Endodermal cell (in vitro differentiated cells): Measurements from ENCODE around the gene MBP. TPM values are rescaled to one million over a fixed set of nuclear protein-coding genes. Genes with fewer than 3 reads are reported as not detected.

Source experiments
- DNase-seq: peaks from one replicate; pipeline ENCODE4 v3.0.0-alpha.2; 2017
- H3K27ac ChIP-seq: 2 replicates; pipeline ENCODE4 v1.5.1; 2013; ENCODE audit warnings: mild to moderate bottlenecking, low read depth, low read length, moderate library complexity
- H3K27me3 ChIP-seq: 2 replicates; pipeline ENCODE4 v1.6.1; 2013; ENCODE audit warnings: mild to moderate bottlenecking, low read length, moderate library complexity; ENCODE audit not compliant: insufficient read depth, control insufficient read depth, poor library complexity, severe bottlenecking
- H3K36me3 ChIP-seq: 2 replicates; pipeline ENCODE4 v1.7.0; 2013; ENCODE audit warnings: mild to moderate bottlenecking, low read length, moderate library complexity; ENCODE audit not compliant: control insufficient read depth, insufficient read depth
- H3K4me1 ChIP-seq: one replicate; pipeline ENCODE4 v1.7.0; 2013; ENCODE audit warnings: low read length; ENCODE audit not compliant: control insufficient read depth, insufficient read depth
- H3K4me3 ChIP-seq: 2 replicates; pipeline ENCODE4 v1.5.1; 2013; ENCODE audit warnings: mild to moderate bottlenecking, low read length, moderate library complexity
- H3K9ac ChIP-seq: 2 replicates; pipeline ENCODE4 v1.6.1; 2013; ENCODE audit warnings: mild to moderate bottlenecking, low read length, moderate library complexity; ENCODE audit not compliant: poor library complexity, severe bottlenecking; ENCODE audit errors: extremely low read depth
- H3K9me3 ChIP-seq: 2 replicates; pipeline ENCODE4 v1.6.1; 2013; ENCODE audit warnings: mild to moderate bottlenecking, low read length, moderate library complexity; ENCODE audit not compliant: control insufficient read depth
- H3K27ac Mint-ChIP-seq: 2 replicates; pipeline ENCODE4 v1.8.0; 2020; ENCODE audit warnings: mixed read lengths
- H3K27me3 Mint-ChIP-seq: 2 replicates; pipeline ENCODE4 v1.8.0; 2021; ENCODE audit warnings: mild to moderate bottlenecking, mixed read lengths; ENCODE audit not compliant: insufficient read depth
- H3K36me3 Mint-ChIP-seq: 2 replicates; pipeline ENCODE4 v1.8.0; 2020; ENCODE audit warnings: low read depth, mixed read lengths
- H3K4me1 Mint-ChIP-seq: 2 replicates; pipeline ENCODE4 v1.8.0; 2020; ENCODE audit warnings: mixed read lengths
- H3K4me3 Mint-ChIP-seq: 2 replicates; pipeline ENCODE4 v1.8.0; 2020; ENCODE audit warnings: mild to moderate bottlenecking, moderate library complexity, mixed read lengths
- H3K9me3 Mint-ChIP-seq: 2 replicates; pipeline ENCODE4 v1.8.0; 2020; ENCODE audit warnings: mild to moderate bottlenecking, mixed read lengths
- CTCF ChIP-seq: fragments of 200-600 bp; sonication (generic); conservative IDR thresholded peaks from 2 replicates; pipeline ENCODE4 v1.5.0; 2021; ENCODE audit warnings: antibody characterized with exemption, mild to moderate bottlenecking
- WGBS, 2 experiments: methylation state at CpG; one replicate each; pipeline versions ENCODE4 v1.1.5 to v1.1.7; 2013; ENCODE audit warnings: missing lambda C conversion rate in 2 of 2, mixed read lengths in 1 of 2; ENCODE audit not compliant: insufficient coverage in 1 of 2, insufficient read length in 1 of 2; 5-methylcytosine and 5-hydroxymethylcytosine counted together
- total RNA-seq, 2 donors: library from RNA; stranded (reverse); fragmentation: NEBNext Ultra II Directional in 1 of 2; extraction: Animal tissue kit (Norgen Biotek cat#: 25700) in 1 of 2; gene quantifications; 2 replicates in 1 of 2; 3 replicates in 1 of 2; pipeline ENCODE4 v1.2.1, GENCODE V29; 2021

The MBP gene
- total RNA-seq, 2 donors from 2014 or later, result 16.3 to 19.0 TPM

- Mint-ChIP-seq H3K4me1 (peaks cover 18% of the 10 kb centered on the region), H3K27me3 (peaks cover 48% of the 10 kb centered on the region), H3K36me3 (peaks cover 2% of the 10 kb centered on the region), H3K9me3 (no peaks in the 10 kb centered on the region), H3K27ac (no peak overlapping the region), H3K4me3 (peak overlapping the region; percentile 74)
- Histone ChIP-seq H3K4me3 (no peak overlapping the region), H3K27ac (no peak overlapping the region), H3K36me3 (no peaks in the 10 kb centered on the region), H3K4me1 (no peaks in the 10 kb centered on the region), H3K27me3 (peaks cover 44% of the 10 kb centered on the region), H3K9ac (no peak overlapping the region), H3K9me3 (no peaks in the 10 kb centered on the region)
- WGBS, 2 experiments, result 57 to 73% methylated on average over 9 to 12 of the region's 12 CpGs
- TF ChIP-seq CTCF, result peak; percentile 42
- peak; percentile 66 for DNase-seq
Measured at GRCh38 chr18:77133835-77134496, 1.4 kb upstream of the MBP start.

- Mint-ChIP-seq H3K4me1 (peaks cover 18% of the 10 kb centered on the region), H3K27me3 (peaks cover 48% of the 10 kb centered on the region), H3K27ac (no peak overlapping the region), H3K4me3 (peak overlapping the region; percentile 74), H3K36me3 (peaks cover 2% of the 10 kb centered on the region), H3K9me3 (no peaks in the 10 kb centered on the region)
- Histone ChIP-seq H3K9ac (no peak overlapping the region), H3K36me3 (no peaks in the 10 kb centered on the region), H3K27me3 (peaks cover 44% of the 10 kb centered on the region), H3K4me3 (peak overlapping the region; percentile 79), H3K27ac (no peak overlapping the region), H3K4me1 (no peaks in the 10 kb centered on the region), H3K9me3 (no peaks in the 10 kb centered on the region)
- TF ChIP-seq CTCF, result no peak
- WGBS, 2 experiments, result 19 to 28% methylated on average over 25 to 44 of the region's 44 CpGs
- peak; percentile 85 for DNase-seq
Measured at GRCh38 chr18:77133051-77133834, 660 bp upstream of the MBP start.

GRCh38 chr18:77131652-77132368 lies 773 bp downstream of the MBP start:
- Mint-ChIP-seq H3K4me3 (peak overlapping the region; percentile 74), H3K9me3 (no peaks in the 10 kb centered on the region), H3K27me3 (peaks cover 38% of the 10 kb centered on the region), H3K27ac (no peak overlapping the region), H3K36me3 (peaks cover 2% of the 10 kb centered on the region), H3K4me1 (peaks cover 18% of the 10 kb centered on the region)
- Histone ChIP-seq H3K27ac (no peak overlapping the region), H3K9ac (peak overlapping the region; percentile 34), H3K4me1 (no peaks in the 10 kb centered on the region), H3K4me3 (peak overlapping the region; percentile 79), H3K9me3 (no peaks in the 10 kb centered on the region), H3K36me3 (no peaks in the 10 kb centered on the region), H3K27me3 (peaks cover 44% of the 10 kb centered on the region)
- TF ChIP-seq CTCF, result no peak
- DNase-seq, result peak; percentile 84
- 0 to 1% methylated on average over 16 to 76 of the region's 76 CpGs for WGBS, 2 experiments
